ENCODE results near the gene CCL24. TPM values are rescaled to one million over a fixed set of nuclear protein-coding genes. Genes with fewer than 3 reads are reported as not detected.
"Not testable (repeated sequence)": the region's sequence is repeated elsewhere in the genome, so short reads cannot be mapped to it uniquely, and the experiment has no call there.

CCL24 gene
- total and polyA plus RNA-seq, 2 experiments from 2014 or later, result not detected

- Histone ChIP-seq H3K4me1 (ENCODE audit: low read depth) (no peaks in the 10 kb centered on the region), H3K27me3 (no peaks in the 10 kb centered on the region), H3K36me3 (no peaks in the 10 kb centered on the region), H3K27ac (no peak overlapping the region), H3K4me3 (no peak overlapping the region), H3K9me3 (ENCODE audit: low read depth) (no peaks in the 10 kb centered on the region)
- no peak for DNase-seq (ENCODE audit: low read depth in 1 of 2, low spot score in 1 of 2)
- TF ChIP-seq CTCF (IDR thresholded peaks at IDR 0.05; ENCODE audit: low read depth, low read length), result no peak
Measured at GRCh38 chr7:75850235-75850634, 36.6 kb upstream of the CCL24 start.

DNA sequence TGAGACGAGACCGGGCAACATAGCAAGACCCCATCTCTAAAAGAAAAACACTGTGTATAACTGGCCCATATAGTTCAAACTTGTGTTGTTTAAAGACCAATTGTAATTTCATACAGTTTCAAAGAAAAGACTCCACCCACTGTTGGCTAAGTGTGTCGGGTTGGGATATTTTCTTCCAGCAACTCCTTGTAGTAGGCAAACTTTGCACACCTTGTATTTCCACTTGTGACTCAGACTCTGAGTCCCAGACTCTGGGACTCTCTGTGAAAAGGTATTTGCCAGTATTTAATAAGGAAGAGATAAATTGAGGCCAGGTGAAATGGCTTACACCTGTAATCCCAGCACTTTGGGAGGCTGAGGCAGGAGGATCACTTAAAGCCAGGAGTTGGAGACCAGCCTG is 36.0 kb upstream of the CCL24 start:
- Histone ChIP-seq H3K9me3 (ENCODE audit: low read depth) (no peaks in the 10 kb centered on the region), H3K4me1 (ENCODE audit: low read depth) (no peaks in the 10 kb centered on the region), H3K27ac (no peak overlapping the region), H3K4me3 (no peak overlapping the region), H3K27me3 (no peaks in the 10 kb centered on the region), H3K36me3 (no peaks in the 10 kb centered on the region)
- TF ChIP-seq CTCF (IDR thresholded peaks at IDR 0.05; ENCODE audit: low read depth, low read length), result no peak
- no peak for DNase-seq (ENCODE audit: low read depth in 1 of 2, low spot score in 1 of 2)

DNA sequence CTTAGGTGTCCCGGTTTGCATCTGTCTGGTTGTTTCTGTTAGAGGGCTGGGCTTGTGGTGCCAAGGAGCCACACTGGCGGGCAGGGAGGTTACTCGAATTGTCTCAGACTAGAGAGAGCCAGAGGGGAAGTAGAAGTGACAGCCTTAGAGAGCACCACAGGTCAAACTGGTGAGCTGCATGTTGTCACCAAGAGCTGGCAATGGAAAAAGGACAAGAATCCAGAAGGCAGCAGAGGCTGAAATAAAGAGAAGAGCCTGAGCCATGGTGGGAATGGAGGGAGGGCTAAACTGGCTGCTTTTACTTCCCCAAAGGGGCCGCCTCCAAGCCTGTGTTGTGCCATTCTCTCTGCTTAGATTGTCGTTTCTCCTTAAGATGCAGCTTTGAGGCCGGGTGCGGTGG is 34.1 kb upstream of the CCL24 start:
- H3K4me1 ChIP-seq (ENCODE audit: low read depth), result peaks cover 3% of the 10 kb centered on the region
- no peak for TF ChIP-seq CTCF (IDR thresholded peaks at IDR 0.05; ENCODE audit: low read depth, low read length)
- H3K36me3 ChIP-seq, result no peaks in the 10 kb centered on the region
- no peak for DNase-seq (ENCODE audit: low read depth in 1 of 2, low spot score in 1 of 2)
- no peaks in the 10 kb centered on the region for H3K27me3 ChIP-seq
- H3K9me3 ChIP-seq (ENCODE audit: low read depth), result no peaks in the 10 kb centered on the region
- no peak overlapping the region for H3K27ac ChIP-seq
- H3K4me3 ChIP-seq, result no peak overlapping the region

DNA sequence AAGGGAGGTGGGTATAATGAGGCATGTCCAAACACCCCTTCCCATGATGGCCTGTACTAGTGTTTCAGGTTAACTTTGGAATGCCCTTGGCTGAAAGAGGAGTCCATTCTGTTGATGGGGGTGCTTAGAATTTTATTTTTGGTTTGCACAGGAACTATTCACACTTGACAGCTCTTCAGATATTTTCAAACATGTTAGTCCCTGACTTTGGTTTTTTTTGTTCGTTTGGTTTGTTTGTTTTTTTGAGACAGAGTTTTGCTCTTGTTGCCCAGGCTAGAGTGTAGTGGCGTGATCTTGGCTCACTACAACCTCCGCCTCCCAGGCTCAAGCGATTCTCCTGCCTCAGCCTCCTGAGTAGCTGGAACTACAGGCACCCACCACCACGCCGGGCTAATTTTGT is 31.5 kb upstream of the CCL24 start:
- not testable (repeated sequence) for H3K27me3 ChIP-seq; DNase-seq (ENCODE audit: low read depth in 1 of 2, low spot score in 1 of 2); H3K36me3 ChIP-seq; H3K27ac ChIP-seq; H3K9me3 ChIP-seq (ENCODE audit: low read depth); H3K4me3 ChIP-seq; H3K4me1 ChIP-seq (ENCODE audit: low read depth)

- no peak overlapping the region for H3K27ac ChIP-seq
- no peaks in the 10 kb centered on the region for H3K9me3 ChIP-seq (ENCODE audit: low read depth)
- H3K4me3 ChIP-seq, result no peak overlapping the region
- peaks cover 8% of the 10 kb centered on the region for H3K4me1 ChIP-seq (ENCODE audit: low read depth)
- TF ChIP-seq CTCF (IDR thresholded peaks at IDR 0.05; ENCODE audit: low read depth, low read length), result no peak
- H3K36me3 ChIP-seq, result no peaks in the 10 kb centered on the region
- no peak for DNase-seq (ENCODE audit: low read depth in 1 of 2, low spot score in 1 of 2)
- H3K27me3 ChIP-seq, result no peaks in the 10 kb centered on the region
Measured at GRCh38 chr7:75844158-75844557, 30.6 kb upstream of the CCL24 start.

DNA sequence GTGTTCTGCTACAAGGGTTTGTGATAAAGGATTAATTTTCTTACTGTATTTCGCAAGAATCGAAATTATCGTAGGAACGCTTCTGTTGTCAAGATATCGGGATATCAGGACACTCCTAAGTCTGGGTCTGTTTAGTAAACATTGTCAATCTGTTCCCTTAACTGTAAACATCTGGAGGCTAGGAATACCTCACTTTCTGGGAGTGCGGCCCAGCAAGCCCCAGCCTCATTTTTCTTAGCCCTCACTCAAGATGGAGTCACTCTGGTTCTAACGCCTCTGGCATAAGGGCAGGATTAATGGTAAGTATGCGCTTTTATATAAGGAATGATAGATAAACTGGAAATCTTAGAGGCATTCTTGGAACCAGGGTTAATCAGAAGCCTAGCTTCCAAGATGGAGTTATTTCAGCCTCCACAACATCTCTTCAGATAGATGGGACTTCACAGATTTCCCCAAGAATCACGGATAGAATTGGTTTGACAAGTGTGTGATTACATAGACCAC is 30.1 kb upstream of the CCL24 start:
- H3K27me3 ChIP-seq, result no peaks in the 10 kb centered on the region
- H3K9me3 ChIP-seq (ENCODE audit: low read depth), result no peaks in the 10 kb centered on the region
- no peak for TF ChIP-seq CTCF (IDR thresholded peaks at IDR 0.05; ENCODE audit: low read depth, low read length)
- H3K27ac ChIP-seq, result no peak overlapping the region
- peaks cover 8% of the 10 kb centered on the region for H3K4me1 ChIP-seq (ENCODE audit: low read depth)
- no peaks in the 10 kb centered on the region for H3K36me3 ChIP-seq
- DNase-seq (ENCODE audit: low read depth in 1 of 2, low spot score in 1 of 2), result no peak
- H3K4me3 ChIP-seq, result no peak overlapping the region

All from cardiac muscle cell (in vitro differentiated cells and primary cell).